H7 (cell line): ENCODE data around the gene AVEN. TPM values are rescaled to one million over a fixed set of nuclear protein-coding genes. Genes with fewer than 3 reads are reported as not detected.
"Not testable (repeated sequence)": the region's sequence is repeated elsewhere in the genome, so short reads cannot be mapped to it uniquely, and the experiment has no call there.

ENCODE experiments used
- DNase-seq: peaks from one replicate; pipeline ENCODE4 v3.0.0; 2012
- H3K27me3 ChIP-seq: 2 replicates; pipeline ENCODE4 v1.6.0; 2011; ENCODE audit warnings: mild to moderate bottlenecking, low read length; ENCODE audit not compliant: control insufficient read depth, insufficient read depth
- H3K36me3 ChIP-seq: replicated peaks from 2 replicates; pipeline ENCODE4 v1.5.1; 2011; ENCODE audit warnings: low read length; ENCODE audit not compliant: control insufficient read depth, insufficient read depth
- H3K4me3 ChIP-seq: 2 replicates; pipeline ENCODE4 v1.5.1; 2011; ENCODE audit warnings: low read depth, mild to moderate bottlenecking, control low read depth, low read length, moderate library complexity; ENCODE audit not compliant: insufficient read depth
- total RNA-seq: library from RNA; depleted of rRNA; stranded (reverse); fragments of >200 nt; shearing (Covaris generic); gene quantifications from 2 replicates; pipeline ENCODE4 v1.2.3, GENCODE V29; 2014

AVEN gene
- total RNA-seq, 1 experiment from 2014 or later: 20.1 TPM

DNA sequence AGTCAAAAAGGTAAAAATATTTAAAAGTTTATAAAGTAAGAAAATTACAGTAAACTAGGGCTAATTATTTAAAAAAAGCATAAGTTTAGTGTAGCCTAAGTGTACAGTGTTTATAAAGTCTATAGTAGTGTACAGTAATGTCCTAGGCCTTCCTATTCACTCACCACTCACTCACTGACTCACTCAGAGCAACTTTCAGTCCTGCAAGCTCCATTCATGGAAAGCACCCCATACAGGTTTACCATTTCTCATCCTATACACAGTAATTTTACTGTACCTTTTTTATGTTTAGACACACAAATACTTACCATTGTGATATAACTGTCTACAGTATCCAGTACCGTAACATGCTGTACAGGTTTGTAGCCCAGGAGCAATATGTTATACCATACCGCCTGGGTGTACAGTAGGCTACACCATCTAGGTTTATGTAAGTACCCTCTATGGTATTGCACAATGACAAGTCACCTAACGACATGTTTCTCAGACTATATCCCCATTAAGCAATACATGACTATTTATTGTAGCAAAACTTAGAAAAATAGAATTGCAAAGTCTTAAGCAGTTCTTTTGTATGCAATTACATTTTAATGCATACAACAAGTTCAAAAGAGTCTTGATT is 19.5 kb downstream of the AVEN start:
- DNase-seq: no peak
- Histone ChIP-seq H3K27me3 (no peaks in the 10 kb centered on the region), H3K36me3 (no peaks in the 10 kb centered on the region), H3K4me3 (no peak overlapping the region)

DNA sequence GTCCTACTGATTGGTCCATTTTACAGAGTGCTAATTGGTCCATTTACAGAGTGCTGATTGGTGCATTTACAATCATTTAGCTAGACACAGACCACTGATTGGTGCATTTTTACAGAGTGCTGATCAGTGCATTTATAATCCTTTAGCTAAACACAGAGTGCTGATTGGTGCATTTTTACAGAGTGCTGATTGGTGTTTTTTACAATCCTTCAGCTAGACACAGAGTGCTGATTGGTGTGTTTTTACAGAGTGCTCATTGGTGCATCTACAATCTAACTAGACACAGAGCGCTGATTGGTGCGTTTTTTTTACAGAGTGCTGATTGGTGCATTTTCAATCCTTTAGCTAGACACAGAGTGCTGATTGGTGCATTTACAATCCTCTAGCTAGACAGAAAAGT is 20.3 kb downstream of the AVEN start:
- H3K27me3 ChIP-seq, H3K36me3 ChIP-seq, DNase-seq, H3K4me3 ChIP-seq: not testable (repeated sequence)

DNA sequence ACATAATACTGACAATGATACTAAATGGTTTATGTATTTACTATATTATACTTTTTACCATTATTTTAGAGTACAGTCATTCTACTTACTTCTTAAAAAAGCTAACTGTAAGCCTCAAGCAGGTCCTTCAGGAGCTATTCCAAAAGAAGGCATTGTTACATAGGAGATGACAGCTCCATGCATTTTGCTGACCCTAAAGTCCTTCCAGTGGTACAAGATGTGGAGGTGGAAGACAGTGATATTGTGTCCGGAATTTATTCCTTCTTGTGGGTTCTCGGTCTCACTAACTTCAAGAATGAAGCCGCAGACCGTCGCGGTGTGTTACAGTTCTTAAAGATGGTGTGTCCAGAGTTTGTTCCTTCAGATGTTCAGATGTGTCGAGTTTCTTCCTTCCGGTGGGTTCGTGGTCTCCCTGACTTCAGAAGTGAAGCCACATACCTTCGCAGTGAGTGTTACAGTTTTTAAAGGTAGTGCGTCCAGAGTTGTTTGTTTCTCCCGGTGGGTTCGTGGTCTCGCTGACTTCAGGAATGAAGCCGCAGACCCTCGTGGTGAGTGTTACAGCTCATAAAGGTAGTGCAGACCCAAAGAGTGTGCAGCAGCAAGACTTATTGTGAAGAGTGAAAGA is 20.9 kb downstream of the AVEN start:
- H3K4me3 ChIP-seq: no peak overlapping the region
- H3K27me3 ChIP-seq: no peaks in the 10 kb centered on the region
- DNase-seq: no peak
- no peaks in the 10 kb centered on the region for H3K36me3 ChIP-seq

DNA sequence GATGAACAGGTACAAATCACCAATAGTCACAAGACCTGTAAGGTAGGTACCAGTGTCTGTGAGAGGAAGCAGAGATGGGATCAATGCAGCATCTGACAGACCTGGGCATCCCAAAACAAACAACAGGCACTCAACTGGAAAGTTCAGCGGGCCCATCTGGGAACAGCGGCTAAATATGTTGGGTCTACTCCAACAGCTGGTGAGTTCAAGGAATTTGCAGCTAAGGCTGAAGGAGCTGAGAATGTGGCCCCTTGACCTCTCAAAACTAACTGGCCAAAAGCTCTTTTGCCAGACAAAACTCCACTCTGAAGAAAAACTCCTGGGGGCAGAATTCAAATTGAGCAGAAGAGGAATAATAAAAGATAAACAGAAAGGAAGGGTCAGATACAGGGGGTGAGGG is 24.4 kb downstream of the AVEN start:
- no peaks in the 10 kb centered on the region for H3K27me3 ChIP-seq
- DNase-seq: no peak
- H3K36me3 ChIP-seq: no peaks in the 10 kb centered on the region
- no peak overlapping the region for H3K4me3 ChIP-seq

DNA sequence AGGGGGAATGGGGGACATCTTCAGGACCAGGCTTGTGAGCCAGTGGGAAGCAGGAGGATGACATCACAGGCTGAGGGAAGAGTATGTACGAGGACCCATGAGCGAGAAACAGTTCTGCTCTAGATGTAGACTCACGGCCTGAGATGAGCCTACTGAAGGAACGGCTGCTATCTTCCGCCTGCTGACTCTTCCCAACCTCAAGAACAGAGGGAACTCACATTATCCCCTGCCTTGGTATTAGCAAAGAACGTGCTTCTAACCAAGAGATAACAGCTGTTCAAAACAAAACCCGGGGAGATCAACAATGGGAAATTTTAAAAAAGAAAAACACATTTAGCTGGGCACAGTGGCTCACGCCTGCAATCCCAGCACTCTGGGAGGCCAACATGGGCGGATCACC is 25.3 kb downstream of the AVEN start:
- no peak for DNase-seq
- Histone ChIP-seq H3K36me3 (no peaks in the 10 kb centered on the region), H3K27me3 (no peaks in the 10 kb centered on the region), H3K4me3 (no peak overlapping the region)

DNA sequence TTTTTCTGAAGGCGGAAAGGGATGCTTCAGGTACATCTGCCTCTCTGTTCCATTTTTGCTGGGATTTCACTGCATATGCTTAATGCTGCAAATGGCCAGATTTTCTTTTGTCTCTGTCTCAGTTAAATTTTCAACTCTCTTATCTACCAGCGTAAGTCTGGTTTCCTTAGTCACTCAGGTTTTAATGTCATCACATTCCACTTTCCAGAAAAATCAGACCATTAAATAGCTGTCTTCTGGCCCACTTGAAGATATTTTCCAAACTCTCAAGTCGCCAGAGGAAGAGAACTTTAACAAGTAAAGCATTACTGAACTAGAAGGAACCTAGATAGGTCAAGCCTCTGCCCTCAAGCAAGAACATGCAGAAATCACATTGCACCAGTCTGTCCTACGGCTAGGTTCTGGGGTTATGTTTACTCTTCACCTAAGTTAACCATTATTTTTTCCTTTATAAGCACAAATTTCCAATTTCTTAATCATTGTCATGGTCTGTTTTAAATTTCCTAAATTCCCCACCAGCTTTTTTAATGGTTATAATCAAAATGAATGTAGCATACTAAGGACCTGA is 26.5 kb downstream of the AVEN start:
- Histone ChIP-seq H3K27me3 (no peaks in the 10 kb centered on the region), H3K36me3 (no peaks in the 10 kb centered on the region)
- no peak for DNase-seq

DNA sequence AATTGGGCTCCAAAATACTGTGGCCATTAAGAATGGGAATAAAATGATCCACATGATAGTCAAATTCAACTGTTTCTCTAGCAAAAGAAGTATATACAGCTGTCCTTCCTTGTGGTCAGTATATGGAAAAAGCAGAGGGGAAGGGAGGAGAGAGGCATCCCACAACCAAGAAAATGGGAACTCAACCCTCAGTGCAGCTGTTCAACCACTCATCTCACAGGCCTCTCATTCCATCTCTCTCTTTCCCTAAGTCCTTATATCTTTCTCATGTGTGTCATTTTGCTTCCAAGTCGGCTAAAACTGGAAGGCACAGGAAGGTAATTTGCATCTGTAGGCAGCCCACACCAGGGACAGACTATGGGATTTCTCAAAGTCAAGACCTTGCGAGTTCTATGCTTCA is 27.5 kb downstream of the AVEN start:
- H3K27me3 ChIP-seq: no peaks in the 10 kb centered on the region
- H3K36me3 ChIP-seq: no peaks in the 10 kb centered on the region
- DNase-seq: peak; percentile 7
- H3K4me3 ChIP-seq: no peak overlapping the region

More for the DNA sequence above, 26.5 kb downstream of the AVEN start:
- no peak overlapping the region for H3K4me3 ChIP-seq

DNA sequence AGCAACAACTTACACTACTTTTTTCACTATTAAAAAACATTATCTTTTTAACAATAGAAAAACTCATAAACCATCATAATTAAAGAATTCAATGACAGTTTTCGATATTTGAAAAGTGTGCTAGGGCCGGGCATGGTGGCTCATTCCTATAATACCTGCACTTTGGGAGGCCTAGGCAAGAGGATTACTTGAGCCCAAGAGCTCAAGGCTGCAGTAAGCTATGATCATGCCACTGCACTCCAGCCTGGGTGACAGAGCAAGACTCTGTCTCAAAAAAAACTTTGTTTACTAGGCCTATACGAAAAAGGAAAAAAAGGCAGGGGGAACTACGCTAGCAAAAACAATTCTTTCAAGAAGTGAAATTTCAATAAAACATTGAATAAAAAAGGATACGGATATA is 28.1 kb downstream of the AVEN start:
- Histone ChIP-seq H3K4me3 (no peak overlapping the region), H3K36me3 (no peaks in the 10 kb centered on the region), H3K27me3 (no peaks in the 10 kb centered on the region)
- DNase-seq: no peak

DNA sequence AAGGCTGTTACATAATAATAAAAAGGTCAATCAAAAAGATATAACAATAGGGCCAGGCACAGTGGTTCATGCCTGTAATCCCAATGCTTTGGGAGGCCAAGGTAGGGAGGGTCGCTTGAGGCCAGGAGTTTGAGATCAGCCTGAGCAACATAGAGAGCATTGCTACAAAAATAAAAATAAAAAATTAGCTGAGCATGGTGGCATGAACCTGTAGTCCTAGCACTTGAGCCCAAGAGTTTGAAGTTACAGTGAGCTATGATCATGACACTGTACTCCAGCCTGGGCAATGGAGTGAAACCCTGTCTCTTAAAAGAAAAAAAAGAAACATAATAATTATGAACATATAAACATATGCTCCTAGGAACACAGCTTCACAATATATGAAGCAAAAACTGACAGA is 29.3 kb downstream of the AVEN start:
- H3K27me3 ChIP-seq: no peaks in the 10 kb centered on the region
- H3K36me3 ChIP-seq: no peaks in the 10 kb centered on the region

DNA sequence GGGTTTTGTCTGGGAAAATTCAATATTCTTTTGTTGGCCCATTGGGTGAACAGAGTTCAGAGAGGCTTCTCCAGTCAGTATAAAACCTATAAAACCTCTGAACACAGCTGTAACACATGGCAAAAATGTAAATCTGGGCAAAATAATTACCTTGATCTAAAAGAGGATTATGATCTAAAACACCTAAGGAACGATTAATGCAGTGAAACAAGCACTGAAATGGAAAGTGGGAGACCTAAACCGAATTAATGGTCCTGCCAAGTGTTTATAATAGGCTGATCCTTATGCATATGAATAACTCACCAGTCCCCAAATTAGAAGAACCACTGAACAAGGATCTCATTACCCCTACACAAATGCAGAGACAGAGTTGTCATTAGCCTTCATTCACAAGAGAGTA is 32.6 kb downstream of the AVEN start:
- no peak for DNase-seq
- H3K27me3 ChIP-seq: no peaks in the 10 kb centered on the region
- no peaks in the 10 kb centered on the region for H3K36me3 ChIP-seq
- H3K4me3 ChIP-seq: no peak overlapping the region

More for the DNA sequence above, 29.3 kb downstream of the AVEN start:
- no peak overlapping the region for H3K4me3 ChIP-seq
- DNase-seq: no peak

DNA sequence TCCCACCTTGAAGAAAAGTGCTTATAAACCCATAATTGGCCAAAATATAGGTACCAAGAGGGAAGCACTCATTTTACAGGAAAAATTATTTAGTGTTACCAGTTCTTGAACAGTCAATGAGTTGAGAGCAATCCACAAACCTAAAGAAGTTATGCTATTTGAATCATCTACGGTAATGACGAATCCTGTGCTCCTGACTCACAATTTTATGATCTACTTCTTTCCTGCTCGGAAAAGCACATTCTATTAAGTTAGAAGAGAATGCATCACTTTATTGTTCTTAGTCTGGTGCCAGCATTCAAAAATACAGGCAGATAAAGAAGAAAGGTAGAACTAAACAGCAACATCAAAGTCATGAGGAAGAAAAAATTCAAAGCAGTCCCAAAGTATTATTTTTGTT is 37.5 kb downstream of the AVEN start:
- H3K4me3 ChIP-seq: no peak overlapping the region
- H3K36me3 ChIP-seq: no peaks in the 10 kb centered on the region
- no peaks in the 10 kb centered on the region for H3K27me3 ChIP-seq
- no peak for DNase-seq

DNA sequence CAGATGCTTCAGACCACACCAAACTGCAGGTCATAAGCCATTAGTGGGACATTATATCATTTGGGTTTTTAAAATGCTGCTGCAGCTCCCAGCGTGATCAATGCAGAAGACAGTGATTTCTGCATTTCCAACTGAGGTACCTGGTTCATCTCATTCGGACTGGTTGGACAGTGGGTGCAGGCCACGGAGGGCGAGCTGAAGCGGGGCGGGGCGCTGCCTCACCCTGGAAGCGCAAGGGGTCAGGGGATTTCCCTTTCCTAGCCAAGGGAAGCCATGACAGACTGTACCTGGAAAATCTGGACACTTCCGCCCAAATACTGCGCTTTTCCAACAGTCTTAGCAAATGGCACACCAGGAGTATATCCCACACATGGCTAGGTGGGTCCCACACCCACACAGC is 43.3 kb downstream of the AVEN start:
- DNase-seq, H3K27me3 ChIP-seq, H3K36me3 ChIP-seq, H3K4me3 ChIP-seq: not testable (repeated sequence)

DNA sequence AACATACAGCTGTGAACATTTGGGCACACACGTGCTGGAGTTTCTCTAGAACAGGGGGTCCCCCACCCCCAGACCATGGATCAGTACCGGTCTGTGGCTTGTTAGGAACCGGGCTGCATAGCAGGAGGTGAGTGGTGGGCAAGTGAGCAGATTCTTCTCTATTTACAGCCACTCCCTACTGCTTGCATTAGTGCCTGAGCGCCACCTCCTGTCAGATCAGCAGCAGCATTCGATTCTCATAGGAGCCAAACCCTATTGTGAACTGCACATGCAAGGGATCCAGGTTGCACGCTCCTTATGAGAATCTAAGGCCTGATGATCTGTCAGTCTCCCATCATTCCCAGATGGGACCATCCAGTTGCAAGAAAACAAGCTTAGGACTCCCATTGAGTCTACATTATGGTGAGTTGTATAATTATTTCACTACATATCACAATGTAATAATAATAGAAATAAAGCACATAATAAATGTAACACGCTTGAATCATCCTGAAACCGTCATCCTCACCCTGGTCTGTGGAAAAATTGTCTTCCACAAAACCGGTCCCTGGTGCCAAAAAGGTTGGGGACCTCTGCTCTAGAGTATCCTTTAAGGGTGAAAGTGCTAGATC is 44.9 kb downstream of the AVEN start:
- Histone ChIP-seq H3K4me3 (no peak overlapping the region), H3K27me3 (no peaks in the 10 kb centered on the region), H3K36me3 (no peaks in the 10 kb centered on the region)
- DNase-seq: peak; percentile 28

DNA sequence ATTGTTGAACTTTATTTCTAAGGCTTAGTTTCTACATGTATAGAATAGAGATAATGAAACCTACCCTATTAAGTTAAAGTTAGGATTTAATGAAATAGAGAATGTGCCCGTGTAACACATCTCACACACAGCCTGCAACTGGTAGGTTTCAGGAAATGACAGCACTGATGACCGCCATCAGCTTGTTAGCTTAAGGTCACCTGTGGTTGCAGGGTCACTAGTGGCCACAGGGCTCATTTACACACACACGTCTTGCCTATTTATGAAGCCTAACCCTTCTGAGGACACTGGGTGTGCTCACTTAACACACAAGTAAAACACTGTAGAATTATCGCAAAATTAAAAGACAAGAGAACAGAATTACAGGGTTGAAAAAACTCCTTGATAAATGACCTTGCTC is 50.6 kb downstream of the AVEN start:
- no peaks in the 10 kb centered on the region for H3K27me3 ChIP-seq
- no peak overlapping the region for H3K4me3 ChIP-seq
- H3K36me3 ChIP-seq: no peaks in the 10 kb centered on the region
- no peak for DNase-seq

DNA sequence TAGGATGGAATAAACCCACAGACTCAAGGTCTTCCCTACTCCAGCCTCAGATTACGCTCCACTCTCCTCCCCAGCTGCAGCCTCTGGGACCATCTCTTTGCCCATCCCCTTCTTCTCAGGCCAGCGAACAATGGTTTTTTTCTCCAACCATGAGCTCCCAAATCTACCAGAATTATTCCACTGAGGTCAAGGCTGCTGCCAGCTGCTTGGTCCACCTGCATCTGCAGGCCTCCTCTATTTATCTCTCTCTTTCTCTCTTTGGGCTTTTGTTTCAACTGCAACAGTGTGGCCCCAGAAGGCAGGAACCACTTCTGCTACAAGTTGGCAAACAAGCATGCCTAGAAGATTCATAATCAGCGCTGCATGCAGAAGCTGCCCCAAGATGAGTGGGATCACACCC is 51.6 kb downstream of the AVEN start:
- H3K27me3 ChIP-seq: no peaks in the 10 kb centered on the region
- no peaks in the 10 kb centered on the region for H3K36me3 ChIP-seq
- no peak for DNase-seq
- no peak overlapping the region for H3K4me3 ChIP-seq
